NCI-H460 (cell line): Measurements from ENCODE around the gene CA14. TPM values are rescaled to one million over a fixed set of nuclear protein-coding genes. Genes with fewer than 3 reads are reported as not detected.
"Not testable (repeated sequence)": the region's sequence is repeated elsewhere in the genome, so short reads cannot be mapped to it uniquely, and the experiment has no call there.

Source experiments
- DNase-seq: peaks from one replicate; pipeline ENCODE4 v3.0.0-alpha.2; 2016; ENCODE audit warnings: low read depth; ENCODE audit errors: extremely low read depth
- total RNA-seq: library from RNA; depleted of rRNA; stranded (reverse); fragments of >200 nt; shearing (Covaris generic); gene quantifications from 2 replicates; pipeline ENCODE4 v1.2.3, GENCODE V29; 2014

The CA14 gene
- total RNA-seq, 1 experiment from 2014 or later: not detected

DNA sequence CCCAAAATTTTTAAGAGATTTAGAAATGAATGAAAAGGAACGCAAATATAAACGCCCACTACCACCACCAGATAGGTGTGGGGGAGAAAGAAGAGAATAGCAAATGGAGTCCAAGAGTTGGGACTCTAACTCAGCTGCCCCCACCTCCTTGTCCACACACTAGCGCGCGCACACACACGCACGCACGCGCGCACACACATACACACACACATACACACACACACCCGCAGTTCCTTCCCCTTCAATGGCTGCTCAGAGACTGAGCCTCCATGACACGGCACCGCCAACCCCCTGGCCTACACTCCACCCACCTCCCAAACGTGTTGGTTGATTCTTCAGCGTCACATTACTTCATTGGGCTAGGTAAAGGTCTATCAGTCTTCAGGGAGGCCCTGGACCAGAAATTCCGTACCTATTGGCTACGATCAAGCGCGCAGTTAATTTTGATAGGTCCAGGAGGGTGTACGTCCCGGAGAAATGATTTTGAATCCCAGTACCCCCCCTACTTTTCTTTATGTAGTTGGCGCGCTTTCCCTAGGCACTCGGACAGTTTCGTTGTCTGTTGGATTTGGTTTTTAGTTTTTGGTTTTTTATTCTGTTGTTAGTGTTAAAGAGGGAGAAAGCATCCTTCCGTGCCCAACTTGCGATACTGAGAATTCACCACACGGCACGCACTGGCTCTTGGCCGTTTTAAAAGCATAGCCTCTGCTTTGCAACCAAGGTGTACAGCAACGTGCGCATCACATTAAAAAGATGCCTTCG, 21.5 kb upstream of the CA14 start, which contains the start of gene ANP32E:
Gene ANP32E (minus strand): TSS at position 261 of the 762 bp plus-strand sequence. CDS start 326 bp downstream, outside the sequence.
- peak; percentile 100 for DNase-seq

DNA sequence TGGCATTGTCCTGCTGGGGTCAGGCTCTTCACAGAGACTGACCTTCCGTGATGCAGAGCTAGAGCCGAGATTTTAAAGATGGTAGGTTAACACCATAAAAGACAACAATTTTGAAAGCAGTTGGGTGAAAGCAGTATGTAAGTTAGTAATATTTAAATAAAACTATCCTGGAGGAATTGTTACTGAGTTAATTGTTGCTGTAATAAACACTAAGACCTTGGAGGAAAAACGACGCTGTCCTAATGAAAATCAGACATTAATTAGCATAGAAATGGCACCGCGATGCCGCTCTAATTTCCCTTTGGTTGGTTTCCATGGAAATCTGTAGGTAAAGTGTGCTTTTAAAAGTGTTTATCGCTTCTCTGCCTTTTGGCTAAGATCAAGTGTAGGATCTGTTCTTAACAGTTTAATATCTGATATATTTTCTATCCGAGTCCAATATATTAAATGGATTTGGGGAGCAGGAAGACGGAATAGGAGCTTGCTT, 20.9 kb upstream of the CA14 start:
- no peak for DNase-seq

DNA sequence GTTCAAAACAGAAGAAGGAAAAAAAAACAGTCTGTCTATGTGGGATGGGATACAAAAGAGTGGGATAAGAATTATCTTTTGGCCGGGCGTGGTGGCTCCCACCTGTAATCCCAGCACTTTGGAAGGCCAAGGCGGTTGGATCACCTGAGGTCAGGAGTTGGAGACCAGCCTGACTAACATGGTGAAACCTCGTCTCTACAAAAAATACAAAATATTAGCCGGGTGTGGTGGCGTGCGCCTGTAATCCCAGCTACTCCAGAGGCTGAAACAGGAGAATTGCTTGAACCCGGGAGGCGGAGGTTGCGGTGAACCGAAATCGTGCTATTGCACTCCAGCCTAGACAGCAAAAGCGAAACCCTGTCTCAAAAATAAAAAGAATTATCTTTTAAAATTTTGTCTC, 20.4 kb upstream of the CA14 start:
- not testable (repeated sequence) for DNase-seq

DNA sequence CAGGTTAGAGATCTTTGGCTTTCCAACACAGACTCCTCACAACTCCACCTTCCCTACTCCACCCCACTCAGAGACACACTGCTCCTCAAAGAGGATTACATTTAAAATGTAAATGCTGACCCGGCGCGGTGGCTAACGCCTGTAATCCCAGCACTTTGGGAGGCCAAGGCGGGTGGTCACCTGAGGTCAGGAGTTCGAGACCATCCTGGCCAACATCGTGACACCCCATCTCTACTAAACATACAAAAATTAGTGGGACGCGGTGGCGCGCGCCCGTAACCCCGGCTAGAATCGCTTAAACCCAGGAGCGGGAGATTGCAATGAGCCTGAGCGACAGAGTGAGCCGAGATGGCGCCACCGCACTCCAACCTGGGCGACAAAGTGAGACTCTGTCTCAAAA, 19.8 kb upstream of the CA14 start:
- DNase-seq: no peak

DNA sequence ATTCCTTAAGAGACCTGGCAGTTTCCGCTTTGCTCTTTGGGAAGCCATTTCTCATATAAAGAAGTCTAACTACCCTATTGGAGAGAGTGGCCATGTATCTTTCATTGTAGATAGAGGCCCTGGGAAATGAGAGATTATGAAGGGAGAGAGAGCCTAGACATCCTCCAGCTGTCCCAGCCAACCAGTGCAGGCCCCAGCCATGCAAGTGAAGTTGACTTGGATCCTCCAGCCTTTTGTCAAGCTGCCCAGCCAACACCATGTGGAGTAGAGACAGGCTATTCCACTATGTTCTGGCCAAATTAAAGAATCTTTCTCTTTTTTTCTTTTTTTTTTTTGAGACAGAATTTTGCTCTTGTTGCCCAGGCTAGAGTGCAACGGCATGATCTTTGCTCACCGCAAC, 14.6 kb upstream of the CA14 start:
- DNase-seq: no peak

DNA sequence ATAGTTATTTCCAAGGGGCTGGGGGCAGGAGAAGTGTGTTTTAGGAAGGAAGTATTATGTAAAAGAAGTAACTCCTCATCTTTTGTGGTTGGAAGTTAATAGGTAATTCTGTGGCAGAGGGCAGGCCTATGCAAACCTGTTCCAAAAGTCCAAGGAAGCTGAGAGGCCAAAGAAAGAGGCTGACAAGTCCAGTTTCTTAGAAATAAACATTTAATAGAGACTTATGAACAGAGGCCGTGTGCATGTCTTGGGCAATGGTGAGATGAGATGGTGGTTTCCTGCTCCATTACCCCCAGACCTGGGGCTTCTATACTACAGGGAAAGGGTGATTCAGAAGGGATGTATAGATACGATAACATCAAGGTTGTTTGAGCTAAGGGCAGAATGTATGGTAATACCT, 7.6 kb upstream of the CA14 start:
- DNase-seq: no peak

DNA sequence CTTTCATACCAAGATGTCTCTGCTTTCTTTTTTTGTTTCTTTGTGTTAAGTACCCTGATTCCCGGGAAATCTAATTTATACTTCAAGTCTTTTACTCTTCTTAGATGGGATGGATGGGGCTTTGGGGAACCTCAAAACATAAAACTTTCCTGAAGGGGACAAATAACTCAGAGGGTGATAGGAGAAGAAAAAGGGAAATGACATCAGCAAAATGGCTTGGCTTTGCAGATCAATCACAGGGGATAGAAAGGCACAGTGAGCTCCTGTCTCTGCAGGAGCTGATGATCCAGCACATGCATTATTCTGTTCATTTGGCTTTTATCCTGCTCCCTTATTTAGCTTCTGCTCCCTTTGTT, 1.4 kb upstream of the CA14 start:
- DNase-seq: no peak

DNA sequence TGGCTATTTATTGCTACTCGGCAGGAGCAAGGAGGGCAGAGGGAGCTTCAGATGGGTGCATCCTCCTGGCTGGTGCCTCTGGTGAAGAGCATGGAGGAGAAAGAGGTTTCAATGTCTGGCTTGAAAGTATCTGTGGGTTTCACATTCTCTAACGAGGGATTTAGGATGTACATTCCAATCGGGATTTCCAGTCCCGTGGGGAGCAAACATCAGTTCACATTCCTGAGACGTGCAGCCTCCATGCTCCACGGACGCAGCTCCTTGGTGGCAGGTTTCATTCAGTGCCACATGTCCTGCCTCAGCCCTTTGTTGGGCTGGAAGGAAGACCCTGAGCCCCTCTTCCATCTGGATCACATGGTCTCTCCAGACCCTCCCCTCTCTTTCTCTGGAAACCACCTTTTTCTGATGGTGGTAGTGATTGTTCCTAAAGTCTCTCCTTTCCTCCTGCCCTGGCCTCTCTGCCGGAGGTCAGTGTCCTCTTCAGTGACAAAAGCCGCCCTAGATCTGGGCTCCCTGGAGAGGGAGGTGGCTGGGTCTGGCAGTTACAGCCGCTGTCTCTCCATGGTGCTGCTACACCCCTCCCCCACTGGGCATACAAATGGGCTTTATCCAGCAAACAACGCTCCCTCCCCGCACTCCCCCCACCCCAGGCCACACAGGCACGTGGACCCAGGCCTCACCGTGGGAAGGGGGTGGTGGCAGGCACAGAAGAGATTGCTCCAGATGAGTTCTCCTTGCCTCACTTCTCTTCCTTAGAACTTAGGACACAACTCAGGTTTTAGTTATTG, 826 bp upstream of the CA14 start:
- DNase-seq: no peak

DNA sequence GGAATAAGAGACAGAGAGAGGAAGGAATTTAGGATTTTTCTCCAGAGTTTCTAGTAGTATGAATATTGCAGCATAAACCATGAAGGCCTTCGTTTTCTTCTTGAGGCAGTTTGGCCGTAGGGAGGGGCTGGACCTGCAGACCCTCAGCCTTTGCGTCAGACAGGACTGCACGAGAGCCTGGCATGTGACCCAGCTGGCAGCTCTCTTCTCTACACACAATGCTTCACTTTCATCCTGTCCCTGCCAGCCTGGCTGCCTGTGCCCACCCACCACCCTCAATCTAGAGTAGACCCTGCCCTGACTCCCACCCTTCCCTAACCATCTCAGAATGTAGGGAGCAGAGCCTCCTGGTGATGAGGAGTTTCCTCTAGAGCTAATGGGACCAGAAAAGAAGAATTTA, 1.6 kb downstream of the CA14 start:
- DNase-seq: no peak

DNA sequence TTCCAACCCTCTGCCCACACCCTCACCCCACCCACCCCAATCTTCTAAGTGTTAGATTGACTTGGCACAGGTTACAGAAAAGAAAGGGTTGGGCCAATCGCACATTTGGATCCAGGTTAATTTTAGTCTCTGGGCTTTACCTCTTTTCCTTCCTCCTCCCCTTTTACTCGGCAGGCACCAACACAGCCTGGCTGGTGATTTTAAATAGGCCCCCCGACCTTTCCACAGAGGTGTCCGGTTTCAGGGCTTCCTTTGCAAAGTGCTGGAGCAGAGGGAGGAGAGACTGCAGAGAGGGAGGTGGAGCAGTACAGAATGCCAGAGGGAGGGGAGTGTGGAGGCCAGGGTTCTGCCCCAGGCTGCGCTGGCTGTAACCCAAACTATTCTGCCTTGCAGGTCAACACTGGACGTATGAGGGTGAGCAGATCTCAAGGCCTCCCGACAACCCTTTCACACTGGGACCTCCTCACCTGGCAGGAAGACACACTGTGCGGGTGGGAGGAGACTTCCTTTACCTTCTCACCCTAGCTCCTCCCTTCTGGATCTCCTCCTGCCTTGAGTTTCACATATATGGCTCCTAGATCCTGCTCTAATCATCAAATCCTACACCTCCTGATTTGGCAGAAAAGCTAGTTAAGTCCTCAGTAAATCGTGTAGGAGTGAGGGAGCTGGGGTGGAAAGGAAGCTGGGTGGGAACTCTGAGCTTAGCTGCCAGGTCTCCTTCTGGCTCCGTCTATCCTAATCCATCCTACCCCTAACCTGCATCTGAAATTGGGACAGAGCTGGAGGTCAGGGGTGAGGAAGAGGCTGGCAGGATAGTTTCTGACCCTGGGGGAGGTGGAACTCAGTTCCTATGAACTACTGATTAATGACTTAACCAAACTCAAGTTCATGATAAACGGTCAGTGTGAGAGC, 2.4 kb downstream of the CA14 start:
- DNase-seq: no peak

DNA sequence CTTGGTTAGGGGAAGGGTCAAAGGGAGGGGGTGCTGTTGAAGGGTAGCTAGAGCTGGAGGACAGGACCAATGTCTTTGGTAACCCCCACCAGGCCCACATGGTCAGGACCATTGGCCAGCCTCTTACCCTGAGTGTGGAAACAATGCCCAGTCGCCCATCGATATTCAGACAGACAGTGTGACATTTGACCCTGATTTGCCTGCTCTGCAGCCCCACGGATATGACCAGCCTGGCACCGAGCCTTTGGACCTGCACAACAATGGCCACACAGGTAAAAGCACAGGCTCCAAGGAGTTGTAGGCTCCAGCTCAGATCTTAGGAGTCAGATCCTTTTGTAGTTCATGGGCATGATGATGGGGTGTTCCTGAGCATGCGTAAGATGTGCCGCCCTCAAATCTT, 3.8 kb downstream of the CA14 start:
- no peak for DNase-seq

DNA sequence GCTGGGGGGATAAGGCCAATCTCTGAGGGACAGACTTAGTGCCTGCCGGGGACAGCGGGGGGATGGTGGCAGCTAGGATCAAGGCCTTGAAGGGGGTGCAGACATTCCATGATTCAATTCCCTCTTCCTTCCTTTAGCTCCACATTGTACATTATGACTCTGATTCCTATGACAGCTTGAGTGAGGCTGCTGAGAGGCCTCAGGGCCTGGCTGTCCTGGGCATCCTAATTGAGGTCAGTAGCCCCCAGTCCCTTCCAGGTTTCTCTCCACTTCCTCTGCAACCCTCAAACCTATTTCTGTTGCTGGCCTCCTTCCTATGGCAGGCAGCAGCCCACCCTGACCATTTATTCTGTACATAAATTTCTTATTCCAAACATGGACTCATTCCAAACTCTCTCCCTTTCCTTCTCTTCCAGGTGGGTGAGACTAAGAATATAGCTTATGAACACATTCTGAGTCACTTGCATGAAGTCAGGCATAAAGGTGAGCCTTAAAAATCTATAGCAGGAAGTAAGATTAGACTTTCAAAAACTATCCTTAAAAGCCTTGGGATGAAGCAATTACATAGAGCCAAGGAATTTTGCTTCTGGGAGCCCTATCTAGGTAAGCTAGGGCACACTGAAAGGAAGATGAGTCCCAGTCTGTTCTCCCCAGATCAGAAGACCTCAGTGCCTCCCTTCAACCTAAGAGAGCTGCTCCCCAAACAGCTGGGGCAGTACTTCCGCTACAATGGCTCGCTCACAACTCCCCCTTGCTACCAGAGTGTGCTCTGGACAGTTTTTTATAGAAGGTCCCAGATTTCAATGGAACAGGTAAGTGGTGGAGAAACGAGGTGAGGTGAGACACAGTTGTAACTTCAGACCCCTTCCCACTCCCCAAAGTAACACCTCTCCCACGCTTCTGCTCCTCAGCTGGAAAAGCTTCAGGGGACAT, 5.1 kb downstream of the CA14 start:
- DNase-seq: no peak

DNA sequence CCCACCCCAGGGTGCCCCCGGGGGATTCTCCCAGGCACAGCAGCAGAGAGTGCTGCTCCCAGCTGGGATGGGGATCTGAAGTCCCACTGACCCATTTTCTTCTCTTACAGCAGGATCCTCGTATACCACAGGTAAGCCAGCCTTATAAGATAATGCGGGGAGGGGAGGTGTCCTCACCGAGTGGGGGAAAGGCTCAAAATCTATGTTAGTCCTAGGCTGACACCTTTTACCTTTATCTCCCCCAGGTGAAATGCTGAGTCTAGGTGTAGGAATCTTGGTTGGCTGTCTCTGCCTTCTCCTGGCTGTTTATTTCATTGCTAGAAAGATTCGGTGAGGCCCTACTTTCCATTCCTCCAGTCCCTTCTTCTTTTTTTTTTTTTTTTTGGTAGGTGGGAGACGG, 6.0 kb downstream of the CA14 start:
- DNase-seq: no peak

DNA sequence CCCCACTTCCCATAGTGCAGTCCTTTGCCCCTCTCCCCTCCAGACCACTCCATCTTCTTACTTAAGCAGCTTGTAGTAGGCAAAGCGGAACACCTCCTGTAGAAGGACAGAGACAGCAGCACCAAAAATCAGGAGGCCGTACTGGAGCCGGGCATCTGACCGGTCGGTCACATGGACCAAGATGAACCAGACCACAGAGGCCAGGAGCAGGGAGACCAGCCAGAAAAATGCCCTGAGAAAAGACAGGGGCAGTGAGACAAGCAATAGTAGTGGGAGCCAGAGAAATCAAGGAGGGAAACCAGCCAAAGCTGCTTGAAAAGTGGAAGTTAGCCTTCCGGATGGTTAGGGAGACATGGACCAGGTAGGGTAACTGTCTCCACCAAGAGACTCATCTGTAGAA, 10.3 kb downstream of the CA14 start:
- DNase-seq: no peak

DNA sequence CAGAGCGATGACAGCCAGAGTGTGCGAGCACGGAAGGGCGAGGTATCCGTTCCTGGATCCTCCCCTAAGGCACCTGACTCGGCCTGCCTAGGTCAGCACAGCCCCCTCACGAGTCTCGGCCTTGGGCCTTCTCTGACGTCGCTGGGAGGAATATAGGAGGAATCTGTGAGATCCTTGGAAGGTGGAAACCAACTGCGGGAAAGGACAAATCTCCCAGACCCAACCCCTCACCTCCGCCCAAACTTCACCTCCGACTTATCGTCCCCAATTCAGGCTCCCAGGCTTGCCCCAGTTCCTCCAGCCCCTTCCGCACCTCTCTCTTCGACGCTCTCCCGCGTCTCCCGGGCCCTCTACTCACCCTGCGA, 10.7 kb downstream of the CA14 start:
- no peak for DNase-seq

DNA sequence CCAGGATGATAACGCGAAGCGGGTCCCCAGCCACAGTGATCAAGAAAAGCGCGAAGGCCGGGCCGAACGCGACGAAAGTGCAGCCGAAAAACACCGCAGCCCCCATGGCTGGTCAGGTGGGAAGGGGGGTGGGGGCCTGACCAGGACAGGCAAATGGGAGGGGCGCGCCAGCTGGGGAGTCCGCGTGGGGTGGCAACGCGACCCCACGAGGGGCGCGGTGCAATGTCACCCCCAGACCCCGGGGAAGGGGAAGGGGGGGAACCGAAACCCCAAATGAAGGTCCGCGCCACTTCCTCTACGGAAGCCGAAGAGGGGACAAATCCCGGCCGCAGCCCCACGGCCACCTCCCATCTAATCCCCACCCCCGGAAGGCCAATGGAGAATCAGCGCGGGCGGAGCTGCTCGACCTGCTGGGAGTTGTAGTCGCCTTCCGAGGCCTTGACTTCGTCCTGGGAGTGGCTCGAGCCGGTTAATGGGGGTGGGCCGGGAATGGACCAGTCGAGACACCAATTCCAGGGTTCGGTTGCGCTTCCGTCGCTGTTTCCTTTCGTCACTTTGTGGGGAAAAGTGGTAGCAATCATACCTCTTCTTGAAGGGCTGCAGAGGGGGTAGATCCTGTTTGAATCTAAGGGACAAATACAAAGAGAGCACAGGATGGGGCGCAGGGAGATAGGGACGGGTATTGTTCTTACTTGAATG, 11.3 kb downstream of the CA14 start, which contains the start of gene APH1A:
Gene APH1A (minus strand): TSS at position 312 of the 699 bp plus-strand sequence. CDS start 206 bp downstream, at position 106.
- DNase-seq: peak; percentile 96

DNA sequence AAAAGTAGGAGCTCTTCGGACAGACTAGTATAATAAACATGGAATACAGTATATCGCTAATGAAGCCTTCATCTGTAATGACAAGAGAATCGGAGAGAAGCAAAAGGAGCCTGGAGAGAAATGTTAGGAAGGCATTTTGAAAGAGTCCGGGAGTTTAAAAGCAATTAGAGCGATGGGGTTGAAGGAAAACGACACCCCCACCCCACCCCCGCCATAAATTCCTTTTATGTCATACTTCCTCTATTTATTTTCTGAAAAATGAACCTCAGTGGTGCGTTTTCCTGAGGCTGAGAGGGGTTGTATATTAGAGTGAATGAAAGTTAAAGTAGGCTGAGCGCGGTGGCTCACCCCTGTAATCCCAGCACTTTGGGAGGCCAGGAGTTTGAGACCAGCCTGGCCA, 11.9 kb downstream of the CA14 start:
- no peak for DNase-seq

DNA sequence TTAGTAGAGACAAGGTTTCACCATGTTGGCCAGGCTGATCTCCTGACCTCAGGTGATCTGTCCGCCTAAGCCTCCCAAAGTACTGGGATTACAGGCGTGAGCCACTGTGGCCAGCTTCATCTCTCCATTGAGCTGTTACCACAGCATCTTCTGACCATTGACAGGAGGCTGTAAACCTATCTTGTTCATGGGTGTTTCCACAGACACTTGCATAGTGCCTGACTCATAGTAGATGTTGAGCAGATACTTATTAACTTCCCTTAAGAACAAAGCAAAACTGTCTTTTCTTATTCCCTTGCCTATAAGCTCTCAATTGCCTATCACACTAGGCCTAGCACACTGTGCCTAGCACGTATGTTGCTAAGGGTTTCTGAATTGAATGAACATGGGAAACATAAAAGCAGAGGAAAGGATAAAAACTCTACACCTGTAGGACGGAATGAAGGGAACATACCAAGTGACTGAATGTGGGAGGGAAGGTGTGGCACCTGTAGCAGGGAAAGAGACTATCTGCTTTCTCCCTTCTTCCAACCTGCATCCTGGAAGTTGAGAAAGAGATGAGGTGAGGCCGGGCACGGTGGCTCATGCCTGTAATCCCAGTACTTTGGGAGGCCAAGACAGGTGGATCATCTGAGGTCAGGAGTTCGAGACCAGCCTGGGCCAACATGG, 13.9 kb downstream of the CA14 start:
- DNase-seq: no peak

DNA sequence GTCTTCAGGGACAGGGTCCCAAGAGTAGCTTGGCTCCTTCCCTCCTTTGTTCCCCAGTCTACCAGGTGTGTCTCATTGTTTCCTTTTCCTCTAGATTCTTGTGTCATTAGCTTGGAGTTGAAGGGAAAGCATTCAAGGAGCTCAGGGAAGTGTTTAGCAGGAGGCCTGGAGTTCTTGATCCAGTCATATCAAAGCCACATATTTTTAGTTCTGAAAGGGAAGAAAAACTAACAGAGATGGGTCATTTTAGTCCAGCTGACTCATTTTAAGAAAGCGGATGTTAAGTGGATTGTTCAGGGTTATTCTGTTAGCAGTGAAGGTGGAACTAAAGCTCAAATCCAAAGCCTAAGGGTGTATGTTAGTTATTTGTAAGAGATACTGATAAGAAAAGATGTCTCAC, 15.7 kb downstream of the CA14 start:
- no peak for DNase-seq
